WTC11 (cell line): ENCODE measurements around the gene IPO13. TPM values are rescaled to one million over a fixed set of nuclear protein-coding genes. Genes with fewer than 3 reads are reported as not detected.

ENCODE experiments used
- ATAC-seq: fragments of 200-7000 bp; cut with Tn5 transposase; 2 replicates; pipeline ENCODE4 v1.10.0; 2021; ENCODE audit warnings: mild to moderate bottlenecking, moderate library complexity
- CTCF ChIA-PET: fragments of 300-600 bp; sonication (Branson Sonifier 250); formaldehyde crosslinking; loops from one replicate; lab custom pipeline; 2021; ENCODE audit warnings: antibody characterized with exemption; lab: Charles Lee
- POLR2A ChIA-PET: fragments of 350-600 bp; sonication (Branson Sonifier 250); formaldehyde crosslinking; loops from one replicate; lab custom pipeline; 2021; ENCODE audit warnings: antibody characterized with exemption; lab: Charles Lee
- DNase-seq: peaks from one replicate; pipeline ENCODE4 v3.0.0; 2021; ENCODE audit warnings: low spot score
- H3K27ac Mint-ChIP-seq: 2 replicates; pipeline ENCODE4 v1.8.0; 2021; ENCODE audit warnings: mixed read lengths
- H3K27me3 Mint-ChIP-seq: 2 replicates; pipeline ENCODE4 v1.8.0; 2021; ENCODE audit warnings: low read depth, mild to moderate bottlenecking, moderate library complexity, mixed read lengths
- H3K36me3 Mint-ChIP-seq: 2 replicates; pipeline ENCODE4 v1.8.0; 2021; ENCODE audit warnings: mixed read lengths
- H3K4me1 Mint-ChIP-seq: 2 replicates; pipeline ENCODE4 v1.8.0; 2022; ENCODE audit warnings: mixed read lengths
- H3K4me3 Mint-ChIP-seq: 2 replicates; pipeline ENCODE4 v1.8.0; 2021; ENCODE audit warnings: mild to moderate bottlenecking, moderate library complexity, mixed read lengths
- H3K9me3 Mint-ChIP-seq: 2 replicates; pipeline ENCODE4 v1.8.0; 2021; ENCODE audit warnings: mixed read lengths
- CREM ChIP-seq: sonication (generic); formaldehyde crosslinking; IDR thresholded peaks from 2 replicates; pipeline ENCODE4 v1.8.1; 2022; ENCODE audit warnings: mild to moderate bottlenecking, missing genetic modification reagents, moderate library complexity
- GABPB1 ChIP-seq: sonication (generic); formaldehyde crosslinking; IDR thresholded peaks from 2 replicates; pipeline ENCODE4 v1.8.1; 2023; ENCODE audit warnings: mild to moderate bottlenecking, missing genetic modification reagents
- GTF2I ChIP-seq: fragments of 250-450 bp; sonication (Bioruptor Pico); conservative IDR thresholded peaks from 2 replicates; pipeline ENCODE4 v1.4.0; 2021; ENCODE audit warnings: mild to moderate bottlenecking
- JUN ChIP-seq: sonication (generic); formaldehyde crosslinking; IDR thresholded peaks from 2 replicates; pipeline ENCODE4 v1.8.0; 2023; ENCODE audit warnings: mild to moderate bottlenecking, missing genetic modification reagents
- KAT7 ChIP-seq: sonication (generic); formaldehyde crosslinking; IDR thresholded peaks from 2 replicates; pipeline ENCODE4 v1.8.1; 2023; ENCODE audit warnings: missing genetic modification reagents, mild to moderate bottlenecking, borderline replicate concordance
- MXD4 ChIP-seq: fragments of 250-450 bp; sonication (Bioruptor Pico); IDR thresholded peaks from 2 replicates; pipeline ENCODE4 v1.8.0; 2021; ENCODE audit warnings: mild to moderate bottlenecking, moderate library complexity, borderline replicate concordance
- NFATC4 ChIP-seq: fragments of 250-450 bp; sonication (Bioruptor Pico); IDR thresholded peaks from 2 replicates; pipeline ENCODE4 v1.9.0; 2021; ENCODE audit warnings: mild to moderate bottlenecking
- NFE2L1 ChIP-seq: sonication (generic); formaldehyde crosslinking; IDR thresholded peaks from 2 replicates; pipeline ENCODE4 v1.8.1; 2023; ENCODE audit warnings: missing genetic modification reagents
- NR1H2 ChIP-seq: sonication (generic); formaldehyde crosslinking; IDR thresholded peaks from 2 replicates; pipeline ENCODE4 v1.9.0; 2021; ENCODE audit warnings: mild to moderate bottlenecking, moderate library complexity, missing genetic modification reagents
- TEAD1 ChIP-seq: sonication (generic); formaldehyde crosslinking; IDR thresholded peaks from 2 replicates; pipeline ENCODE4 v1.8.0; 2022; ENCODE audit warnings: mild to moderate bottlenecking, missing genetic modification reagents
- ZNF219 ChIP-seq: sonication (generic); formaldehyde crosslinking; IDR thresholded peaks from 2 replicates; pipeline ENCODE4 v1.8.0; 2023; ENCODE audit warnings: missing genetic modification reagents, mild to moderate bottlenecking, borderline replicate concordance
- ZNF232 ChIP-seq: sonication (generic); formaldehyde crosslinking; IDR thresholded peaks from 2 replicates; pipeline ENCODE4 v1.8.0; 2022; ENCODE audit warnings: mild to moderate bottlenecking, missing genetic modification reagents
- ZNF263 ChIP-seq: sonication (generic); formaldehyde crosslinking; IDR thresholded peaks from 2 replicates; pipeline ENCODE4 v1.8.1; 2022; ENCODE audit warnings: low read depth, mild to moderate bottlenecking, moderate library complexity, missing genetic modification reagents
- ZNF532 ChIP-seq: fragments of 250-450 bp; sonication (Bioruptor Pico); IDR thresholded peaks from 2 replicates; pipeline ENCODE4 v1.9.0; 2021; ENCODE audit warnings: mild to moderate bottlenecking, borderline replicate concordance
- total RNA-seq: library from RNA; stranded (reverse); gene quantifications from 3 replicates; pipeline ENCODE4 v1.2.3, GENCODE V29; 2021
- TF ChIP-seq, protein P1 (sequence below): sonication (generic); formaldehyde crosslinking; IDR thresholded peaks from 2 replicates; pipeline ENCODE4 v1.8.1; 2023; ENCODE audit warnings: mild to moderate bottlenecking, missing genetic modification reagents, moderate library complexity
- TF ChIP-seq, protein P2 (sequence below): sonication (generic); formaldehyde crosslinking; IDR thresholded peaks from 2 replicates; pipeline ENCODE4 v1.8.0; 2022; ENCODE audit warnings: mild to moderate bottlenecking, missing genetic modification reagents
- TF ChIP-seq, protein P3 (sequence below): sonication (generic); formaldehyde crosslinking; IDR thresholded peaks from 2 replicates; pipeline ENCODE4 v1.8.1; 2022; ENCODE audit warnings: mild to moderate bottlenecking, moderate library complexity, missing genetic modification reagents
- TF ChIP-seq, protein P4 (sequence below): sonication (generic); formaldehyde crosslinking; IDR thresholded peaks from 2 replicates; pipeline ENCODE4 v1.8.0; 2023; ENCODE audit warnings: missing genetic modification reagents
- TF ChIP-seq, protein P5 (sequence below): sonication (generic); formaldehyde crosslinking; IDR thresholded peaks from 2 replicates; pipeline ENCODE4 v1.8.1; 2023; ENCODE audit warnings: mild to moderate bottlenecking, moderate library complexity, missing genetic modification reagents

IPO13 gene
- total RNA-seq, 1 experiment from 2014 or later, result 24.2 TPM

- TF ChIP-seq ZNF532 (CRISPR knock-in tag), result no peak
- TF ChIP-seq KAT7 (CRISPR knock-in tag), result no peak
Observed at GRCh38 chr1:43921022-43921421, 25.7 kb upstream of the IPO13 start (continued).

- H3K9me3 Mint-ChIP-seq, result no peaks in the 10 kb centered on the region
- TF ChIP-seq NR1H2 (CRISPR knock-in tag) (no peak), ZNF232 (no peak), TEAD1 (CRISPR knock-in tag) (no peak), ZNF263 (no peak), ZNF532 (CRISPR knock-in tag) (no peak), GTF2I (no peak)
- TF ChIP-seq, protein P1, sequence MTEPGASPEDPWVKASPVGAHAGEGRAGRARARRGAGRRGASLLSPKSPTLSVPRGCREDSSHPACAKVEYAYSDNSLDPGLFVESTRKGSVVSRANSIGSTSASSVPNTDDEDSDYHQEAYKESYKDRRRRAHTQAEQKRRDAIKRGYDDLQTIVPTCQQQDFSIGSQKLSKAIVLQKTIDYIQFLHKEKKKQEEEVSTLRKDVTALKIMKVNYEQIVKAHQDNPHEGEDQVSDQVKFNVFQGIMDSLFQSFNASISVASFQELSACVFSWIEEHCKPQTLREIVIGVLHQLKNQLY (CRISPR knock-in tag), result no peak
- TF ChIP-seq, protein P2, sequence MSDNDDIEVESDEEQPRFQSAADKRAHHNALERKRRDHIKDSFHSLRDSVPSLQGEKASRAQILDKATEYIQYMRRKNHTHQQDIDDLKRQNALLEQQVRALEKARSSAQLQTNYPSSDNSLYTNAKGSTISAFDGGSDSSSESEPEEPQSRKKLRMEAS (CRISPR knock-in tag), result no peak
- TF ChIP-seq, protein P3, sequence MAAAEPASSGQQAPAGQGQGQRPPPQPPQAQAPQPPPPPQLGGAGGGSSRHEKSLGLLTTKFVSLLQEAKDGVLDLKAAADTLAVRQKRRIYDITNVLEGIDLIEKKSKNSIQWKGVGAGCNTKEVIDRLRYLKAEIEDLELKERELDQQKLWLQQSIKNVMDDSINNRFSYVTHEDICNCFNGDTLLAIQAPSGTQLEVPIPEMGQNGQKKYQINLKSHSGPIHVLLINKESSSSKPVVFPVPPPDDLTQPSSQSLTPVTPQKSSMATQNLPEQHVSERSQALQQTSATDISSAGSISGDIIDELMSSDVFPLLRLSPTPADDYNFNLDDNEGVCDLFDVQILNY (CRISPR knock-in tag), result no peak
- TF ChIP-seq, protein P4, sequence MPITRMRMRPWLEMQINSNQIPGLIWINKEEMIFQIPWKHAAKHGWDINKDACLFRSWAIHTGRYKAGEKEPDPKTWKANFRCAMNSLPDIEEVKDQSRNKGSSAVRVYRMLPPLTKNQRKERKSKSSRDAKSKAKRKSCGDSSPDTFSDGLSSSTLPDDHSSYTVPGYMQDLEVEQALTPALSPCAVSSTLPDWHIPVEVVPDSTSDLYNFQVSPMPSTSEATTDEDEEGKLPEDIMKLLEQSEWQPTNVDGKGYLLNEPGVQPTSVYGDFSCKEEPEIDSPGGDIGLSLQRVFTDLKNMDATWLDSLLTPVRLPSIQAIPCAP (CRISPR knock-in tag), result no peak
- H3K36me3 Mint-ChIP-seq, result 0 out of 2 replicates have a peak, but pooled peaks cover 2% of the 10 kb centered on the region
- peaks cover under 1% of the 10 kb centered on the region for H3K4me1 Mint-ChIP-seq
- DNase-seq, result no peak
- H3K27me3 Mint-ChIP-seq, result no peaks in the 10 kb centered on the region; the same call in 1 of the 2 replicates
- ChIA-PET CTCF (interaction anchor here (1.3 to 9.0 kb wide), 3 partner anchors 10 to 161 kb away, joined by 3 to 99 read pairs (median 5); partner anchors contain the start of gene ARTN), POLR2A (interaction anchor here (0.6 kb wide), 1 partner anchor 656 kb away, joined by 5 read pairs; no protein-coding TSS in a partner anchor)
- no peak overlapping the region for H3K4me3 Mint-ChIP-seq
- no peak for ATAC-seq
- no peak overlapping the region for H3K27ac Mint-ChIP-seq
Observed at GRCh38 chr1:43924516-43924915, 22.2 kb upstream of the IPO13 start.

DNA sequence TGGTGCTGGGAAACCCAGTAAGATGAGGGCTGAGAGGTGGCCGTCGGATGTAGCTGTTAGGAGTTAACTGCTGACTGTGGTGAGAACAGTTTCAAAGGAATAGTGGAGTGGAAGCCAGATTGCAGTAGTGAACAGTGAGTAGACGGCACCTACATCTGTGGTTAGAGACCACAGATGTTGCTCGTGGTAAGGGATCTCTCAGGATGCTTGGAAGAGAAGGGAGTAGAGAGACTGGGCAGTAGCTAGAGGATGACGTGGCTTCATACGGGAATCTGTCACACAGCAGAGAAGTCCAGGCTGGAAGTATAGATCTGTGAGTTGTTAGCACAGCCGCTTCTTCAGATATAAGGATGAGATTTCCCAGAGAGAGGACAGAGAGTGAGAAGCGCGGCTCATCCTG is 20.9 kb upstream of the IPO13 start:
- ChIA-PET POLR2A (no interaction called here), CTCF (interaction anchor here (0.6 to 9.0 kb wide), 3 partner anchors 9 to 162 kb away, joined by 3 to 99 read pairs (median 5); partner anchors contain the start of gene ARTN)
- TF ChIP-seq CREM (CRISPR knock-in tag), result no peak
- TF ChIP-seq GABPB1 (CRISPR knock-in tag), result no peak
- TF ChIP-seq JUN (CRISPR knock-in tag), result no peak
- no peak for TF ChIP-seq ZNF232
- no peak for TF ChIP-seq ZNF219 (CRISPR knock-in tag)
- no peak for TF ChIP-seq MXD4 (CRISPR knock-in tag)
- TF ChIP-seq, protein P5, sequence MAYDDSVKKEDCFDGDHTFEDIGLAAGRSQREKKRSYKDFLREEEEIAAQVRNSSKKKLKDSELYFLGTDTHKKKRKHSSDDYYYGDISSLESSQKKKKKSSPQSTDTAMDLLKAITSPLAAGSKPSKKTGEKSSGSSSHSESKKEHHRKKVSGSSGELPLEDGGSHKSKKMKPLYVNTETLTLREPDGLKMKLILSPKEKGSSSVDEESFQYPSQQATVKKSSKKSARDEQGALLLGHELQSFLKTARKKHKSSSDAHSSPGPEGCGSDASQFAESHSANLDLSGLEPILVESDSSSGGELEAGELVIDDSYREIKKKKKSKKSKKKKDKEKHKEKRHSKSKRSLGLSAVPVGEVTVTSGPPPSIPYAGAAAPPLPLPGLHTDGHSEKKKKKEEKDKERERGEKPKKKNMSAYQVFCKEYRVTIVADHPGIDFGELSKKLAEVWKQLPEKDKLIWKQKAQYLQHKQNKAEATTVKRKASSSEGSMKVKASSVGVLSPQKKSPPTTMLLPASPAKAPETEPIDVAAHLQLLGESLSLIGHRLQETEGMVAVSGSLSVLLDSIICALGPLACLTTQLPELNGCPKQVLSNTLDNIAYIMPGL, result no peak
- no peak for TF ChIP-seq NFATC4 (CRISPR knock-in tag)
- no peak for TF ChIP-seq NFE2L1 (CRISPR knock-in tag)
- TF ChIP-seq, protein P4 (CRISPR knock-in tag), result no peak

More for the DNA sequence above, 20.9 kb upstream of the IPO13 start:
- no peaks in the 10 kb centered on the region for H3K9me3 Mint-ChIP-seq
- no peak for DNase-seq
- H3K27ac Mint-ChIP-seq, result no peak overlapping the region
- H3K36me3 Mint-ChIP-seq, result 0 out of 2 replicates have a peak, but pooled peaks cover 2% of the 10 kb centered on the region
- no peak overlapping the region for H3K4me3 Mint-ChIP-seq
- no peak for ATAC-seq
- no peaks in the 10 kb centered on the region for H3K27me3 Mint-ChIP-seq
- peaks cover 5% of the 10 kb centered on the region for H3K4me1 Mint-ChIP-seq
